Glutamatergic neuron (in vitro differentiated cells): ENCODE results near the gene SLC12A8. TPM values are rescaled to one million over a fixed set of nuclear protein-coding genes. Genes with fewer than 3 reads are reported as not detected.

Source experiments
- DNase-seq: peaks from one replicate; pipeline ENCODE4 v3.0.0; 2022
- H3K27ac Mint-ChIP-seq: one replicate; pipeline ENCODE4 v1.8.0; 2020; ENCODE audit warnings: mild to moderate bottlenecking, mixed read lengths, inconsistent platforms; ENCODE audit not compliant: unreplicated experiment
- H3K27me3 Mint-ChIP-seq: one replicate; pipeline ENCODE4 v1.8.0; 2020; ENCODE audit warnings: mild to moderate bottlenecking, moderate library complexity, mixed read lengths, inconsistent platforms; ENCODE audit not compliant: unreplicated experiment
- H3K36me3 Mint-ChIP-seq: one replicate; pipeline ENCODE4 v1.8.0; 2020; ENCODE audit warnings: mild to moderate bottlenecking, mixed read lengths, inconsistent platforms; ENCODE audit not compliant: unreplicated experiment
- H3K4me1 Mint-ChIP-seq: one replicate; pipeline ENCODE4 v1.8.0; 2020; ENCODE audit warnings: mild to moderate bottlenecking, low read depth, mixed read lengths, inconsistent platforms; ENCODE audit not compliant: unreplicated experiment
- H3K4me3 Mint-ChIP-seq: one replicate; pipeline ENCODE4 v1.8.0; 2020; ENCODE audit warnings: mild to moderate bottlenecking, mixed read lengths, inconsistent platforms; ENCODE audit not compliant: unreplicated experiment
- H3K9me3 Mint-ChIP-seq: one replicate; pipeline ENCODE4 v1.8.0; 2020; ENCODE audit warnings: mild to moderate bottlenecking, moderate library complexity, mixed read lengths, inconsistent platforms; ENCODE audit not compliant: unreplicated experiment
- CTCF ChIP-seq: fragments of 200-600 bp; sonication (generic); IDR thresholded peaks from one replicate; pipeline ENCODE4 v1.5.0; 2021; ENCODE audit not compliant: partially characterized antibody, unreplicated experiment
- total RNA-seq: library from RNA; stranded (reverse); fragmentation: NEBNext Ultra II Directional; extraction: Animal tissue kit (Norgen Biotek cat#: 25700); gene quantifications from one replicate; pipeline ENCODE4 v1.2.1, GENCODE V29; 2021; ENCODE audit not compliant: unreplicated experiment

SLC12A8 gene
- total RNA-seq, 1 donor from 2014 or later: 2.4 TPM

- H3K27me3 Mint-ChIP-seq: peaks cover 5% of the 10 kb centered on the region
- no peak overlapping the region for H3K27ac Mint-ChIP-seq
- H3K4me1 Mint-ChIP-seq: peaks cover 24% of the 10 kb centered on the region
- no peak for DNase-seq
- TF ChIP-seq CTCF: no peak
- H3K9me3 Mint-ChIP-seq: peaks cover 3% of the 10 kb centered on the region
- H3K4me3 Mint-ChIP-seq: peak overlapping the region; percentile 65
- peaks cover 9% of the 10 kb centered on the region for H3K36me3 Mint-ChIP-seq
Observed at GRCh38 chr3:125061170-125061569, 151.4 kb downstream of the SLC12A8 start.

- TF ChIP-seq CTCF: no peak
- no peak overlapping the region for H3K4me3 Mint-ChIP-seq
- H3K27ac Mint-ChIP-seq: no peak overlapping the region
- H3K4me1 Mint-ChIP-seq: peaks cover 27% of the 10 kb centered on the region
- peaks cover 9% of the 10 kb centered on the region for H3K36me3 Mint-ChIP-seq
- H3K9me3 Mint-ChIP-seq: peaks cover 5% of the 10 kb centered on the region
- peaks cover 3% of the 10 kb centered on the region for H3K27me3 Mint-ChIP-seq
- DNase-seq: no peak
Observed at GRCh38 chr3:125059488-125060245, 152.9 kb downstream of the SLC12A8 start.

GRCh38 chr3:125058959-125059358 is 153.6 kb downstream of the SLC12A8 start:
- TF ChIP-seq CTCF: no peak
- H3K36me3 Mint-ChIP-seq: peaks cover 2% of the 10 kb centered on the region
- no peak for DNase-seq
- peaks cover 11% of the 10 kb centered on the region for H3K9me3 Mint-ChIP-seq
- H3K4me3 Mint-ChIP-seq: no peak overlapping the region
- peaks cover 3% of the 10 kb centered on the region for H3K27me3 Mint-ChIP-seq
- no peak overlapping the region for H3K27ac Mint-ChIP-seq
- H3K4me1 Mint-ChIP-seq: peaks cover 34% of the 10 kb centered on the region

- no peak for TF ChIP-seq CTCF
- Mint-ChIP-seq H3K9me3 (peaks cover 14% of the 10 kb centered on the region), H3K4me3 (no peak overlapping the region), H3K27me3 (peaks cover 3% of the 10 kb centered on the region), H3K4me1 (peaks cover 38% of the 10 kb centered on the region), H3K36me3 (no peaks in the 10 kb centered on the region), H3K27ac (no peak overlapping the region)
- DNase-seq: no peak
Observed at GRCh38 chr3:125058529-125058928, 154.0 kb downstream of the SLC12A8 start.

- H3K27ac Mint-ChIP-seq: no peak overlapping the region
- no peak for DNase-seq
- H3K9me3 Mint-ChIP-seq: peaks cover 18% of the 10 kb centered on the region
- peaks cover 3% of the 10 kb centered on the region for H3K27me3 Mint-ChIP-seq
- no peaks in the 10 kb centered on the region for H3K36me3 Mint-ChIP-seq
- peak overlapping the region; percentile 51 for H3K4me3 Mint-ChIP-seq
- peaks cover 50% of the 10 kb centered on the region for H3K4me1 Mint-ChIP-seq
- TF ChIP-seq CTCF: no peak
Observed at GRCh38 chr3:125057186-125057850, 155.2 kb downstream of the SLC12A8 start.
